H1 (cell line): ENCODE results near the gene SGSH. TPM values are rescaled to one million over a fixed set of nuclear protein-coding genes. Genes with fewer than 3 reads are reported as not detected.

Experiments used
- CTCF ChIA-PET: fragments of 300-600 bp; sonication (Branson Sonifier 250); formaldehyde crosslinking; loops from one replicate; lab custom pipeline; 2021; ENCODE audit not compliant: partially characterized antibody; lab: Charles Lee
- POLR2A ChIA-PET: fragments of 300-600 bp; sonication (Branson Sonifier 250); formaldehyde crosslinking; loops from one replicate; lab custom pipeline; 2021; ENCODE audit warnings: inconsistent platforms; ENCODE audit not compliant: partially characterized antibody; lab: Charles Lee
- DNase-seq, 2 experiments: peaks; one replicate each; pipeline versions ENCODE4 v3.0.0 to v3.0.0-alpha.2; 2010 to 2022; ENCODE audit warnings: low spot score in 2 of 2, low read depth in 1 of 2, mixed read lengths in 1 of 2
- FAIRE-seq: peaks from 2 replicates; lab custom pipeline; 2011; peaks lifted over from hg19 to GRCh38; lab: Jason Lieb, UNC
- H2AFZ ChIP-seq: 2 replicates; pipeline ENCODE4 v1.8.1; 2012; ENCODE audit warnings: low read length, inconsistent platforms
- H2AK5ac ChIP-seq: 2 replicates; pipeline ENCODE4 v1.6.1; 2013; ENCODE audit warnings: low read depth, low read length
- H2BK120ac ChIP-seq: replicated peaks from 2 replicates; pipeline ENCODE3; 2013; ENCODE audit warnings: low read depth, low read length, inconsistent platforms
- H2BK12ac ChIP-seq: 2 replicates; pipeline ENCODE4 v1.6.1; 2013; ENCODE audit warnings: low read depth, low read length
- H2BK15ac ChIP-seq: 2 replicates; pipeline ENCODE4 v1.6.1; 2013; ENCODE audit warnings: low read length
- H2BK20ac ChIP-seq: 2 replicates; pipeline ENCODE4 v1.6.1; 2013; ENCODE audit warnings: low read length
- H2BK5ac ChIP-seq: 2 replicates; pipeline ENCODE4 v1.6.1; 2013; ENCODE audit warnings: low read depth, low read length
- H3K14ac ChIP-seq: 2 replicates; pipeline ENCODE4 v1.6.1; 2013; ENCODE audit warnings: inconsistent platforms; ENCODE audit not compliant: insufficient read length
- H3K18ac ChIP-seq: 2 replicates; pipeline ENCODE4 v1.6.1; 2013; ENCODE audit warnings: low read length; ENCODE audit errors: extremely low read depth
- H3K23ac ChIP-seq: 2 replicates; pipeline ENCODE4 v1.6.1; 2013; ENCODE audit warnings: inconsistent platforms; ENCODE audit not compliant: insufficient read length
- H3K23me2 ChIP-seq: 2 replicates; pipeline ENCODE4 v1.6.1; 2013; ENCODE audit warnings: low read depth, low read length
- H3K27ac ChIP-seq: 2 replicates; pipeline ENCODE4 v1.6.1; 2011; ENCODE audit warnings: low read depth, low read length, inconsistent platforms
- H3K27me3 ChIP-seq, 4 experiments: replicated peaks in 1 of 4; 1 replicate in 1 of 4; 2 replicates in 3 of 4; pipeline versions ENCODE4 v1.6.1 to v1.8.1; 2011 to 2013; ENCODE audit warnings: low read length in 3 of 4, mild to moderate bottlenecking in 3 of 4, inconsistent platforms in 2 of 4, mixed read lengths in 2 of 4, moderate library complexity in 1 of 4; ENCODE audit not compliant: control insufficient read depth in 3 of 4, insufficient read depth in 3 of 4; ENCODE audit errors: extremely low read depth in 1 of 4
- H3K36me3 ChIP-seq, 4 experiments: 2 replicates each; pipeline versions ENCODE4 v1.6.1 to v1.8.1; 2011 to 2013; ENCODE audit warnings: mild to moderate bottlenecking in 4 of 4, low read length in 3 of 4, moderate library complexity in 2 of 4, control low read depth in 1 of 4, inconsistent platforms in 1 of 4; ENCODE audit not compliant: insufficient read depth in 4 of 4, control insufficient read depth in 2 of 4
- H3K4ac ChIP-seq: replicated peaks from 2 replicates; pipeline ENCODE3; 2013; ENCODE audit warnings: low read length, low read depth, mixed read lengths, inconsistent platforms; ENCODE audit not compliant: insufficient read length
- H3K4me1 ChIP-seq, 4 experiments: replicated peaks in 1 of 4; 1 replicate in 1 of 4; 2 replicates in 3 of 4; pipeline versions ENCODE4 v1.6.1 to v1.8.1; 2011 to 2013; ENCODE audit warnings: low read length in 3 of 4, inconsistent platforms in 2 of 4, mixed read lengths in 1 of 4; ENCODE audit not compliant: insufficient read depth in 4 of 4, control insufficient read depth in 3 of 4
- H3K4me2 ChIP-seq, 2 experiments: 2 replicates each; pipeline versions ENCODE4 v1.6.1 to v1.8.1; 2011 to 2013; ENCODE audit warnings: low read depth in 2 of 2, low read length in 2 of 2, control low read depth in 1 of 2, inconsistent platforms in 1 of 2, mild to moderate bottlenecking in 1 of 2; ENCODE audit not compliant: insufficient read depth in 1 of 2
- H3K4me3 ChIP-seq, 4 experiments: fragments of 200-600, 300-600 bp in 1 of 4; sonication (generic), shearing (Covaris generic), sonication (Bioruptor Twin) in 1 of 4; 2 replicates each; pipeline versions ENCODE4 v1.5.1 to v1.8.1; 2011 to 2016; ENCODE audit warnings: low read length in 4 of 4, low read depth in 3 of 4, control low read depth in 2 of 4, inconsistent platforms in 2 of 4, mild to moderate bottlenecking in 2 of 4, mixed read lengths in 1 of 4, moderate library complexity in 1 of 4; ENCODE audit not compliant: insufficient read depth in 2 of 4; ENCODE audit errors: extremely low read depth in 1 of 4
- H3K56ac ChIP-seq: replicated peaks from 2 replicates; pipeline ENCODE3; 2013; ENCODE audit warnings: low read depth, mild to moderate bottlenecking, mixed read lengths, low read length, inconsistent platforms; ENCODE audit not compliant: insufficient read length
- H3K79me1 ChIP-seq: 2 replicates; pipeline ENCODE4 v1.6.1; 2013; ENCODE audit warnings: low read depth, low read length, control low read depth
- H3K79me2 ChIP-seq, 2 experiments: 2 replicates each; pipeline versions ENCODE4 v1.6.1 to v1.8.1; 2012 to 2013; ENCODE audit warnings: low read length in 2 of 2, mild to moderate bottlenecking in 2 of 2, inconsistent platforms in 1 of 2; ENCODE audit not compliant: insufficient read depth in 2 of 2, control insufficient read depth in 1 of 2
- H3K9ac ChIP-seq, 4 experiments: replicated peaks in 1 of 4; 1 replicate in 1 of 4; 2 replicates in 3 of 4; pipeline versions ENCODE4 v1.6.1 to v1.8.1; 2011 to 2013; ENCODE audit warnings: low read depth in 3 of 4, low read length in 3 of 4, control low read depth in 2 of 4, mild to moderate bottlenecking in 2 of 4, moderate library complexity in 2 of 4, inconsistent platforms in 1 of 4; ENCODE audit errors: extremely low read depth in 1 of 4
- H3K9me3 ChIP-seq, 2 experiments: 2 replicates each; pipeline versions ENCODE4 v1.6.1 to v1.8.1; 2012 to 2013; ENCODE audit warnings: mild to moderate bottlenecking in 2 of 2, moderate library complexity in 2 of 2, control low read depth in 1 of 2, inconsistent platforms in 1 of 2, low read depth in 1 of 2, low read length in 1 of 2, mixed read lengths in 1 of 2; ENCODE audit not compliant: insufficient read depth in 2 of 2
- H4K20me1 ChIP-seq, 2 experiments: replicated peaks in 1 of 2; 2 replicates each; pipeline versions ENCODE3 to v1.8.1; 2011 to 2013; ENCODE audit warnings: inconsistent platforms in 2 of 2, low read length in 2 of 2, mild to moderate bottlenecking in 1 of 2; ENCODE audit not compliant: insufficient read depth in 2 of 2, control insufficient read depth in 1 of 2
- H4K5ac ChIP-seq: 2 replicates; pipeline ENCODE4 v1.6.1; 2013; ENCODE audit warnings: low read length, low read depth, mixed read lengths, inconsistent platforms; ENCODE audit not compliant: insufficient read length
- H4K8ac ChIP-seq: 2 replicates; pipeline ENCODE4 v1.8.0; 2013; ENCODE audit warnings: mild to moderate bottlenecking, moderate library complexity, low read length, inconsistent platforms; ENCODE audit not compliant: insufficient read depth; ENCODE audit errors: extremely low read depth
- H4K91ac ChIP-seq: replicated peaks from 2 replicates; pipeline ENCODE3; 2013; ENCODE audit warnings: low read length, mixed read lengths, inconsistent platforms; ENCODE audit not compliant: insufficient read length
- BRCA1 ChIP-seq: IDR thresholded peaks from 2 replicates; pipeline ENCODE4 v1.6.1; 2012; ENCODE audit warnings: low read depth, low read length, improper control_type of control experiment
- CTBP2 ChIP-seq: IDR thresholded peaks from 2 replicates; pipeline ENCODE4 v1.7.0; 2011; ENCODE audit warnings: borderline replicate concordance, mild to moderate bottlenecking, moderate library complexity, mixed read lengths, low read length; ENCODE audit not compliant: insufficient read depth, insufficient read length
- RNF2 ChIP-seq: fragments of 200-900, 300-1000 bp; sonication (generic); IDR thresholded peaks from 2 replicates; pipeline ENCODE4 v1.7.1; 2016; ENCODE audit warnings: borderline replicate concordance, low read depth, mild to moderate bottlenecking, antibody characterized with exemption, low read length; ENCODE audit not compliant: poor library complexity, severe bottlenecking; ENCODE audit errors: missing control alignments
- SUZ12 ChIP-seq: fragments of 200-600 bp; sonication (generic); IDR thresholded peaks from 2 replicates; pipeline ENCODE4 v1.6.1; 2012; ENCODE audit warnings: mild to moderate bottlenecking, inconsistent platforms, low read length, moderate library complexity, mixed read lengths
- TEAD4 ChIP-seq: IDR thresholded peaks from 2 replicates; pipeline ENCODE4 v1.6.1; 2012; ENCODE audit warnings: low read depth, low read length, inconsistent platforms, mixed read lengths
- WGBS, 2 experiments: shearing (Covaris generic) in 1 of 2; methylation state at CpG; one replicate each; pipeline versions ENCODE4 v1.1.6 to v1.1.7; 2013 to 2015; ENCODE audit warnings: low lambda C conversion rate in 2 of 2, mixed read lengths in 2 of 2, inconsistent platforms in 1 of 2, low coverage in 1 of 2, missing lambda C conversion rate in 1 of 2; ENCODE audit not compliant: insufficient replicate concordance in 2 of 2, insufficient coverage in 1 of 2, insufficient read length in 1 of 2; ENCODE audit errors: extremely low coverage in 1 of 2, missing lambda C conversion rate in 1 of 2; 5-methylcytosine and 5-hydroxymethylcytosine counted together
- polyA plus RNA-seq, 7 experiments: library from polyadenylated mRNA; depleted of rRNA in 3 of 7; stranded (reverse) in 5 of 7; unstranded in 2 of 7; fragments of >200 nt in 5 of 7; fragments of 200-250 nt in 2 of 7; gene quantifications; 1 replicate in 5 of 7; 2 replicates in 1 of 7; 4 replicates in 1 of 7; pipeline versions ENCODE4 v1.2.1 to v1.2.3, GENCODE V29; 2011 to 2013; ENCODE audit warnings: missing spikeins in 2 of 7, mixed read lengths in 2 of 7
- total RNA-seq: library from RNA; stranded (reverse); fragmentation: NEBNext Ultra II Directional; extraction: Animal tissue kit (Norgen Biotek cat#: 25700); gene quantifications from 2 replicates; pipeline ENCODE4 v1.2.1, GENCODE V29; 2021
- TF ChIP-seq, protein P1 (sequence below): IDR thresholded peaks from 2 replicates; pipeline ENCODE4 v1.6.1; 2012; ENCODE audit warnings: low read length, inconsistent platforms
- TF ChIP-seq, protein P2 (sequence below): IDR thresholded peaks from 2 replicates; pipeline ENCODE4 v1.6.1; 2011; ENCODE audit warnings: low read depth, mild to moderate bottlenecking, low read length; ENCODE audit not compliant: insufficient read depth

The SGSH gene
- total and polyA plus RNA-seq, 2 of the 8 experiments (the other 6 are each of a cell fraction or from before 2014, with no cell fraction given): 18.0 to 19.6 TPM

DNA sequence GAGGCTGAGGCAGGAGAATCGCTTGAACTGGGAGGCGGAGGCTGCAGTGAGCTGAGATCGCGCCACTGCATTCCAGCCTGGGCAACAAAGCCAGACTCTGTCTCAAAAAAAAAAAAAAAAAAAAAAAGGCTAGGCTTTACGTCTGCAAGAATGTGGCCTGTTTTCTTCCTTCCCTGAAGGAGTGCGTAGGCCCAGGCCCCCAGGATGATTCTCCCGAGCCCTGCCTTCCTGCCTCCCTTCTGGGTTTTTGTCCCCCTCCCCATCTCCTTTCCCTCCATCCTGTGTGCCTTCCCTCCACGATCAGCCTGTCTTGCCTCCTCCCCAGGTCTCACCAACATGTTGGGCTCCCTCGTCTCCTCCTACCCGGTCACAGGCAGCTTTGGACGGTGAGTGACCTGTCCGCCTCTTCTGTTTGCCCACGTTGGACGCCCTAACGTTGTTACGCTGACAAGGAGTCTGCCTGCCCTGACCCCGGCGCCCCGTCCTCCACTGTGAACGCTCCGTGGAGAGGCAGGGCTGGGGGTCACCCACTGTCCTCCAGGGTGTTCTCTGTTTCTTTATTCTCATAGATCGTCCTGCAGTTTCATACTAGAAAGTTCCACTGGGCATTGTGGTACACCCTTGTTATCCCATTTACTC is 24.9 kb upstream of the SGSH start:
- Histone ChIP-seq H2BK12ac (no peak overlapping the region), H4K91ac (no peak overlapping the region), H2AFZ (no peak overlapping the region), H3K79me1 (no peaks in the 10 kb centered on the region), H2BK120ac (no peak overlapping the region), H3K9ac (no peak overlapping the region), H3K14ac (no peak overlapping the region), H3K27ac (no peak overlapping the region; the same call in 1 of the 2 replicates), H3K56ac (no peak overlapping the region), H3K4me1 (no peaks in the 10 kb centered on the region), H2BK20ac (no peak overlapping the region), H4K8ac (no peak overlapping the region), H3K4me3 (no peak overlapping the region), H3K23me2 (no peaks in the 10 kb centered on the region), H3K79me2 (no peaks in the 10 kb centered on the region), H2BK15ac (no peak overlapping the region), H3K9me3 (no peaks in the 10 kb centered on the region; a peak in 1 of 4 replicates), H4K5ac (no peak overlapping the region), H2BK5ac (no peak overlapping the region), H3K18ac (no peak overlapping the region), H4K20me1 (peaks cover 0 to 3% of the 10 kb centered on the region in 2 experiments), H3K4ac (no peak overlapping the region), H2AK5ac (no peak overlapping the region), H3K4me2 (no peak overlapping the region), H3K36me3 (peaks cover 0 to 8% (median 5%) of the 10 kb centered on the region in 4 experiments; a peak in 5 of 8 replicates), H3K27me3 (no peaks in the 10 kb centered on the region), H3K23ac (no peak overlapping the region)
- ChIA-PET POLR2A (interaction anchor here (0.8 to 1.5 kb wide), 4 partner anchors 8 to 16 kb away, joined by 3 read pairs; no protein-coding TSS in a partner anchor), CTCF (interaction anchor here (1.9 kb wide), 1 partner anchor 16 kb away, joined by 4 read pairs; no protein-coding TSS in a partner anchor)
- no peak for TF ChIP-seq CTBP2
- TF ChIP-seq, protein P1, sequence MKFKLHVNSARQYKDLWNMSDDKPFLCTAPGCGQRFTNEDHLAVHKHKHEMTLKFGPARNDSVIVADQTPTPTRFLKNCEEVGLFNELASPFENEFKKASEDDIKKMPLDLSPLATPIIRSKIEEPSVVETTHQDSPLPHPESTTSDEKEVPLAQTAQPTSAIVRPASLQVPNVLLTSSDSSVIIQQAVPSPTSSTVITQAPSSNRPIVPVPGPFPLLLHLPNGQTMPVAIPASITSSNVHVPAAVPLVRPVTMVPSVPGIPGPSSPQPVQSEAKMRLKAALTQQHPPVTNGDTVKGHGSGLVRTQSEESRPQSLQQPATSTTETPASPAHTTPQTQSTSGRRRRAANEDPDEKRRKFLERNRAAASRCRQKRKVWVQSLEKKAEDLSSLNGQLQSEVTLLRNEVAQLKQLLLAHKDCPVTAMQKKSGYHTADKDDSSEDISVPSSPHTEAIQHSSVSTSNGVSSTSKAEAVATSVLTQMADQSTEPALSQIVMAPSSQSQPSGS: no peak
- no peak for TF ChIP-seq RNF2
- TF ChIP-seq TEAD4: no peak
- TF ChIP-seq BRCA1: no peak
- TF ChIP-seq SUZ12: no peak
- TF ChIP-seq, protein P2, sequence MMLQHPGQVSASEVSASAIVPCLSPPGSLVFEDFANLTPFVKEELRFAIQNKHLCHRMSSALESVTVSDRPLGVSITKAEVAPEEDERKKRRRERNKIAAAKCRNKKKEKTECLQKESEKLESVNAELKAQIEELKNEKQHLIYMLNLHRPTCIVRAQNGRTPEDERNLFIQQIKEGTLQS: no peak
- FAIRE-seq (no peak), DNase-seq (no peak)
- WGBS, 2 experiments: 95% methylated on average over 16 of the region's 22 CpGs; no CpG with 5 or more reads in 1 of the 2 experiments
